Fibroblast of lung (primary cell): Measurements from ENCODE around the gene TECPR2. TPM values are rescaled to one million over a fixed set of nuclear protein-coding genes. Genes with fewer than 3 reads are reported as not detected.
"Not testable (repeated sequence)": the region's sequence is repeated elsewhere in the genome, so short reads cannot be mapped to it uniquely, and the experiment has no call there.

Experiments
- DNase-seq, 2 donors: peaks; one replicate each; pipeline versions ENCODE4 v3.0.0 to v3.0.0-alpha.2; 2010; ENCODE audit warnings: low read depth in 2 of 2
- H2AFZ ChIP-seq: 2 replicates; pipeline ENCODE4 v1.5.1; 2012; ENCODE audit warnings: low read length, control low read depth, inconsistent platforms
- H3K27ac ChIP-seq: 2 replicates; pipeline ENCODE4 v1.5.1; 2011; ENCODE audit warnings: low read length, control low read depth; ENCODE audit not compliant: insufficient read depth
- H3K27me3 ChIP-seq: 2 replicates; pipeline ENCODE4 v1.5.1; 2011; ENCODE audit warnings: mild to moderate bottlenecking, low read length; ENCODE audit not compliant: control insufficient read depth, insufficient read depth
- H3K36me3 ChIP-seq: 2 replicates; pipeline ENCODE4 v1.5.1; 2011; ENCODE audit warnings: low read length; ENCODE audit not compliant: control insufficient read depth, insufficient read depth
- H3K4me1 ChIP-seq: 2 replicates; pipeline ENCODE4 v1.5.1; 2011; ENCODE audit warnings: low read length; ENCODE audit not compliant: control insufficient read depth, insufficient read depth; ENCODE audit errors: extremely low read depth
- H3K4me2 ChIP-seq: 2 replicates; pipeline ENCODE4 v1.5.1; 2011; ENCODE audit warnings: low read length, control low read depth; ENCODE audit not compliant: insufficient read depth; ENCODE audit errors: extremely low read depth
- H3K4me3 ChIP-seq, 4 experiments: fragments of 200-600 bp in 1 of 4; sonication (generic) in 1 of 4; replicated peaks in 1 of 4; 2 replicates each; pipeline ENCODE4 v1.5.1; 2011 to 2016; ENCODE audit warnings: low read length in 4 of 4, low read depth in 3 of 4, mild to moderate bottlenecking in 3 of 4, control low read depth in 2 of 4, inconsistent platforms in 1 of 4, mixed read lengths in 1 of 4; ENCODE audit not compliant: insufficient read depth in 1 of 4; ENCODE audit errors: control extremely low read depth in 1 of 4
- H3K79me2 ChIP-seq: 2 replicates; pipeline ENCODE4 v1.5.1; 2012; ENCODE audit warnings: mild to moderate bottlenecking, low read length, inconsistent platforms; ENCODE audit not compliant: control insufficient read depth, insufficient read depth
- H3K9ac ChIP-seq: 2 replicates; pipeline ENCODE4 v1.5.1; 2011; ENCODE audit warnings: mild to moderate bottlenecking, low read length, control low read depth; ENCODE audit not compliant: insufficient read depth
- H3K9me3 ChIP-seq: 2 replicates; pipeline ENCODE4 v1.5.1; 2012; ENCODE audit warnings: low read depth, low read length; ENCODE audit not compliant: control insufficient read depth, insufficient read depth
- H4K20me1 ChIP-seq: 2 replicates; pipeline ENCODE4 v1.5.1; 2011; ENCODE audit warnings: low read length; ENCODE audit not compliant: control insufficient read depth, insufficient read depth; ENCODE audit errors: extremely low read depth
- CTCF ChIP-seq, 2 donors: IDR thresholded peaks in 1 of 2; conservative IDR thresholded peaks in 1 of 2; 1 replicate in 1 of 2; 2 replicates in 1 of 2; pipeline ENCODE4 v1.5.1; 2011 to 2012; ENCODE audit warnings: low read length in 2 of 2, control low read depth in 1 of 2, inconsistent platforms in 1 of 2, low read depth in 1 of 2, mild to moderate bottlenecking in 1 of 2
- EZH2 ChIP-seq: IDR thresholded peaks from 2 replicates; pipeline ENCODE4 v1.5.1; 2012; ENCODE audit warnings: low read length, control low read depth, mild to moderate bottlenecking; ENCODE audit errors: missing control alignments
- polyA plus RNA-seq, 2 donors: library from polyadenylated mRNA; depleted of rRNA in 1 of 2; stranded (reverse) in 1 of 2; unstranded in 1 of 2; fragments of >200 nt; gene quantifications; 2 replicates each; pipeline ENCODE4 v1.2.1, GENCODE V29; 2011 to 2012; ENCODE audit warnings: missing spikeins in 1 of 2
- total RNA-seq: library from RNA; depleted of rRNA; stranded (reverse); fragments of >200 nt; gene quantifications from 2 replicates; pipeline ENCODE4 v1.2.1, GENCODE V29; 2014

The TECPR2 gene
- total and polyA plus RNA-seq, 2 donors (not counting 1 experiment from before 2014, with no cell fraction given), result 9.2 to 17.8 TPM

GRCh38 chr14:102548616-102549240 lies 186.0 kb downstream of the TECPR2 start:
- TF ChIP-seq CTCF (conservative IDR thresholded peaks at IDR 0.05 in 1 of 2, IDR thresholded peaks at IDR 0.05 in 1 of 2; ENCODE audit: low read depth in 1 of 2, low read length in 2 of 2) (no peak), EZH2 (no peak)
- Histone ChIP-seq H3K27ac (no peak overlapping the region), H3K79me2 (no peaks in the 10 kb centered on the region), H3K4me3 (no peak overlapping the region), H3K4me1 (no peaks in the 10 kb centered on the region), H2AFZ (no peak overlapping the region), H4K20me1 (no peaks in the 10 kb centered on the region), H3K4me2 (no peak overlapping the region), H3K9me3 (no peaks in the 10 kb centered on the region), H3K27me3 (peaks cover 5% of the 10 kb centered on the region), H3K36me3 (no peaks in the 10 kb centered on the region), H3K9ac (no peak overlapping the region)
- DNase-seq, result no peak

- H3K27me3 ChIP-seq, H2AFZ ChIP-seq, H3K4me1 ChIP-seq, H3K9ac ChIP-seq, H3K4me3 ChIP-seq, H3K4me2 ChIP-seq, H3K9me3 ChIP-seq, H3K27ac ChIP-seq, H3K36me3 ChIP-seq, H3K79me2 ChIP-seq, DNase-seq, H4K20me1 ChIP-seq: not testable (repeated sequence)
These were observed 188.2 kb downstream of the TECPR2 start for GRCh38 chr14:102550927-102551401.

Other genes with a start within 250 kb of the TECPR2 start
- 13.4 and 17.8 TPM in 2 replicates for gene WDR20, start 223.0 kb upstream of the TECPR2 start, total RNA-seq
- gene WDR20, start 223.0 kb upstream of the TECPR2 start, polyA plus RNA-seq, result 16.1 and 17.2 TPM in 2 replicates
- 3.6 and 4.3 TPM in 2 replicates for gene MOK, start 57.8 kb upstream of the TECPR2 start, total RNA-seq
- 4.7 and 5.9 TPM in 2 replicates for gene MOK, start 57.8 kb upstream of the TECPR2 start, polyA plus RNA-seq
- gene ZNF839, start 43.2 kb upstream of the TECPR2 start, total RNA-seq, result 8.2 and 8.8 TPM in 2 replicates
- gene ZNF839, start 43.2 kb upstream of the TECPR2 start, polyA plus RNA-seq, result 5.7 and 6.6 TPM in 2 replicates
- 41.6 and 42.8 TPM in 2 replicates for gene CINP, start 51 bp upstream of the TECPR2 start, total RNA-seq
- gene CINP, start 51 bp upstream of the TECPR2 start, polyA plus RNA-seq, result 71.8 and 84.1 TPM in 2 replicates
- 13.6 and 22.0 TPM in 2 replicates for gene ANKRD9, start 146.8 kb downstream of the TECPR2 start, total RNA-seq
- 2.7 and 4.4 TPM in 2 replicates for gene ANKRD9, start 146.8 kb downstream of the TECPR2 start, polyA plus RNA-seq
- gene RCOR1, start 229.7 kb downstream of the TECPR2 start, total RNA-seq, result 6.7 and 11.4 TPM in 2 replicates
- gene RCOR1, start 229.7 kb downstream of the TECPR2 start, polyA plus RNA-seq, result 18.7 and 19.6 TPM in 2 replicates